ENCODE measurements around the gene ASCL2.

Gene ASCL2

DNA sequence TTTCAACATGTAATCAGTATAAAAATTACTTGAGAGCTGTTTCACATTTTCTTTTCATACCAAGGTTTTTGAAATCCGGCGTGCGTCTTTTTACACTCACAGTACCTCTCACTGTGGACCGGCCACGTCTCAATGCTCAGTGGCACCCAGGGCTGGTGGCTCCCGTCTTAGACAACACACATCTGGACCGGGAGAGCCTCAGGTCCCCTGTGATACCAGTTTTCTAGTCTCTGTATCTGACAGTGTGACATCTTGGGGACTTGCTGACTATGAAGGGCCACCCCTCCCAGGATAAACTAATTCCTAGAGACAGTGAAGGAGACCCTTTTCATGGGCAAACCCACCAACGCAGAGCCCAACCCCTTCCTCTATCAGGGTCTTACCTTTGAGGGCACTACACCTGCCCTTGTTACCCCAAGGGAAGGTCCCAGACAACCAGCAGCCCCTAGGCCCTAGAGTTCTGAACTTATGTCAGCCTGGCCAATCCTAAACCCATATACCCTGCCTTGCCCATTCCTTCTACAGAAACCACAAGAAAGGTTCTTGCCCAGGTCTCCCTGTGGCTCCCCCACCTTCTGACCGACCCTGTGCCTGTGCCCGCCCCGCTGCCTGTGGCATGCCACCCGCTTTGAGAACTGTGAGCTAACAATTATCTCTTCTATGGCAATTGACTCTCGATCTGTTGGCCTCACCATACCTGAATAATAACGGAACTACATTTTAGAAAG is 6.1 kb upstream of the ASCL2 start:
- Mint-ChIP-seq H3K36me3 (ENCODE audit: low read depth) (no peaks in the 10 kb centered on the region), H3K27me3 (ENCODE audit: low read depth) (peaks cover 67% of the 10 kb centered on the region), H3K27ac (no peak overlapping the region), H3K9me3 (peaks cover 20% of the 10 kb centered on the region), H3K4me1 (peaks cover 17% of the 10 kb centered on the region), H3K4me3 (no peak overlapping the region)
- TF ChIP-seq, protein P1, sequence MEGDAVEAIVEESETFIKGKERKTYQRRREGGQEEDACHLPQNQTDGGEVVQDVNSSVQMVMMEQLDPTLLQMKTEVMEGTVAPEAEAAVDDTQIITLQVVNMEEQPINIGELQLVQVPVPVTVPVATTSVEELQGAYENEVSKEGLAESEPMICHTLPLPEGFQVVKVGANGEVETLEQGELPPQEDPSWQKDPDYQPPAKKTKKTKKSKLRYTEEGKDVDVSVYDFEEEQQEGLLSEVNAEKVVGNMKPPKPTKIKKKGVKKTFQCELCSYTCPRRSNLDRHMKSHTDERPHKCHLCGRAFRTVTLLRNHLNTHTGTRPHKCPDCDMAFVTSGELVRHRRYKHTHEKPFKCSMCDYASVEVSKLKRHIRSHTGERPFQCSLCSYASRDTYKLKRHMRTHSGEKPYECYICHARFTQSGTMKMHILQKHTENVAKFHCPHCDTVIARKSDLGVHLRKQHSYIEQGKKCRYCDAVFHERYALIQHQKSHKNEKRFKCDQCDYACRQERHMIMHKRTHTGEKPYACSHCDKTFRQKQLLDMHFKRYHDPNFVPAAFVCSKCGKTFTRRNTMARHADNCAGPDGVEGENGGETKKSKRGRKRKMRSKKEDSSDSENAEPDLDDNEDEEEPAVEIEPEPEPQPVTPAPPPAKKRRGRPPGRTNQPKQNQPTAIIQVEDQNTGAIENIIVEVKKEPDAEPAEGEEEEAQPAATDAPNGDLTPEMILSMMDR (IDR thresholded peaks at IDR 0.05; ENCODE audit: unreplicated experiment in 3 of 3): no peak

GRCh38 chr11:2275334-2276279 is 5.2 kb upstream of the ASCL2 start:
- no peak overlapping the region for H3K27ac Mint-ChIP-seq
- peaks cover 20% of the 10 kb centered on the region for H3K9me3 Mint-ChIP-seq
- peaks cover 17% of the 10 kb centered on the region for H3K4me1 Mint-ChIP-seq
- no peaks in the 10 kb centered on the region for H3K36me3 Mint-ChIP-seq (ENCODE audit: low read depth)
- no peak overlapping the region for H3K4me3 Mint-ChIP-seq
- peaks cover 70% of the 10 kb centered on the region for H3K27me3 Mint-ChIP-seq (ENCODE audit: low read depth)
- TF ChIP-seq, protein P1 (IDR thresholded peaks at IDR 0.05; ENCODE audit: unreplicated experiment in 3 of 3): no peak

GRCh38 chr11:2273771-2274170 is 3.4 kb upstream of the ASCL2 start:
- Mint-ChIP-seq H3K36me3 (ENCODE audit: low read depth) (no peaks in the 10 kb centered on the region), H3K27ac (no peak overlapping the region), H3K4me1 (peaks cover 17% of the 10 kb centered on the region), H3K4me3 (no peak overlapping the region), H3K27me3 (ENCODE audit: low read depth) (peaks cover 70% of the 10 kb centered on the region), H3K9me3 (peaks cover 9% of the 10 kb centered on the region)
- TF ChIP-seq, protein P1 (IDR thresholded peaks at IDR 0.05; ENCODE audit: unreplicated experiment in 3 of 3): no peak

- H3K27ac Mint-ChIP-seq: no peak overlapping the region
- TF ChIP-seq, protein P1 (IDR thresholded peaks at IDR 0.05; ENCODE audit: unreplicated experiment in 3 of 3): no peak
- H3K9me3 Mint-ChIP-seq: peaks cover 9% of the 10 kb centered on the region
- H3K4me1 Mint-ChIP-seq: peaks cover 17% of the 10 kb centered on the region
- H3K27me3 Mint-ChIP-seq (ENCODE audit: low read depth): peaks cover 73% of the 10 kb centered on the region
- no peak overlapping the region for H3K4me3 Mint-ChIP-seq
- no peaks in the 10 kb centered on the region for H3K36me3 Mint-ChIP-seq (ENCODE audit: low read depth)
Observed at GRCh38 chr11:2273311-2273710, 2.9 kb upstream of the ASCL2 start.

DNA sequence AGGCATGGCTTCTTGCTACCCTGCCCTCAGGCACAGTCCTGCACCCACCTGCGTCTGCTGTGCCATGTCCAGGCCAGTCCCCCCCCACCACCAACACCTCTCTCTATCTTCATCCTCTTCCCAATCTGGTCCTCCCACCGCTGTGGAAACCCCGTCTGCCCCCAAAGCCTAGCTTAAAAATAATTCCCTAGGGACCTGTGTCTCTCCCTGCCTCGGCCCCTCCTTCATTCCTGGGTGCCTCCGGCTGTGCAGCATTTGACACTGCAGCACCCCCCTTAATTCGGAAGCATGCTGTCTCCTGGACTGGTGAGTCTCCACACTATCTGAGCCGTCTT is 2.5 kb upstream of the ASCL2 start:
- TF ChIP-seq, protein P1 (IDR thresholded peaks at IDR 0.05; ENCODE audit: unreplicated experiment in 3 of 3): no peak
- peak overlapping the region in 1 of 3 experiments; percentile 54 for H3K4me3 Mint-ChIP-seq
- H3K27ac Mint-ChIP-seq: no peak overlapping the region
- peaks cover 13% of the 10 kb centered on the region for H3K4me1 Mint-ChIP-seq
- H3K27me3 Mint-ChIP-seq (ENCODE audit: low read depth): peaks cover 73% of the 10 kb centered on the region
- peaks cover 5% of the 10 kb centered on the region for H3K9me3 Mint-ChIP-seq
- H3K36me3 Mint-ChIP-seq (ENCODE audit: low read depth): no peaks in the 10 kb centered on the region
